Measurements from ENCODE around the gene AQP5. TPM values are rescaled to one million over a fixed set of nuclear protein-coding genes. Genes with fewer than 3 reads are reported as not detected.

The AQP5 gene
- 0.67 and 0.95 TPM in 2 replicates for total RNA-seq
- polyA plus RNA-seq, result 2.3 and 2.7 TPM in 2 replicates
- 0.76 and 1.8 TPM in 2 replicates for polyA plus RNA-seq (2011; cell fraction: cytosol; rRNA removed)
- 1.3 and 2.9 TPM in 2 replicates for polyA plus RNA-seq (2011; cell fraction: nucleus; rRNA removed)
- 0.23 and 0.31 TPM in 2 replicates for polyA plus RNA-seq (2012)
- 0.68 and 0.92 TPM in 2 replicates for polyA minus RNA-seq
- not detected for polyA minus RNA-seq (2011; cell fraction: cytosol; rRNA and poly(A)+ RNA removed)
- polyA minus RNA-seq (2011; cell fraction: nucleus; rRNA and poly(A)+ RNA removed), result 0.48 TPM in 1 of 2 replicates, not detected in the other
- percentile 18 among the genes with signal in this experiment for Bru-seq, nascent RNA
- BruChase-seq, experiment 1, labeled RNA remaining after a 6-hour chase, result percentile 22 among the genes with signal in this experiment
- BruChase-seq, experiment 2, labeled RNA remaining after a 2-hour chase, result not detected
- long read RNA-seq, partial matches to known transcripts, result 0 of 1 reads
- long read RNA-seq, other reads (novel, unspliced or antisense), result 0 of 1 reads

- no peaks in the 10 kb centered on the region for H3K9me3 ChIP-seq (replicated peaks; ENCODE audit: control insufficient read depth, insufficient read depth, low read length)
- intact Hi-C loops (cut with micrococcal nuclease) (no loop called here), dilution Hi-C loops (cut with MboI; ENCODE audit: extremely low pct_ligation_motif_present, low sequenced_read_pairs) (loop anchor here (25.0 kb wide), 1 partner anchor 101 kb away; the partner anchor contains the start of gene ASIC1)
- H4K20me1 ChIP-seq (replicated peaks; ENCODE audit: control insufficient read depth, extremely low read depth, insufficient read depth, low read length), result no peaks in the 10 kb centered on the region
- ChIA-PET POLR2A (interaction anchor here (2.5 kb wide), 1 partner anchor 92 kb away, joined by 11 read pairs; no protein-coding TSS in a partner anchor), CTCF (interaction anchor here (0.7 to 4.3 kb wide), 3 partner anchors 12 to 92 kb away, joined by 4 to 61 read pairs (median 6); no protein-coding TSS in a partner anchor)
- H3K9me1 ChIP-seq (replicated peaks; ENCODE audit: control insufficient read depth, extremely low read depth, insufficient read depth, low read length), result no peaks in the 10 kb centered on the region
- no peaks in the 10 kb centered on the region for H3K79me2 ChIP-seq (ENCODE audit: control insufficient read depth, insufficient read depth, low read length)
- no peaks in the 10 kb centered on the region for H3K36me3 ChIP-seq (ENCODE audit: control insufficient read depth in 2 of 2, extremely low read depth in 1 of 2, insufficient read depth in 2 of 2, low read length in 2 of 2)
- peaks cover 30% of the 10 kb centered on the region for H3K4me1 ChIP-seq (ENCODE audit: control insufficient read depth, extremely low read depth, insufficient read depth, low read length)
- peak within 1 kb of the TSS in 1 of 3 experiments; percentile 25 for H3K4me3 ChIP-seq (replicated peaks in 1 of 3; ENCODE audit: insufficient read depth in 1 of 3, low read depth in 1 of 3, low read length in 3 of 3)
- no peak for DNase-seq (ENCODE audit: low read depth, low spot score)
- TF ChIP-seq MAX (IDR thresholded peaks at IDR 0.05; ENCODE audit: insufficient read depth, insufficient read length) (no peak), EZH2 (IDR thresholded peaks at IDR 0.05; ENCODE audit: borderline replicate concordance, low read depth, low read length, severe bottlenecking) (peak; percentile 80)
- peak within 1 kb of the TSS; percentile 50 for H2AFZ ChIP-seq (ENCODE audit: low read depth, low read length)
- no TSS peak for BruUV-seq (replicated peaks)
- no peak within 1 kb of the TSS for H3K9ac ChIP-seq (replicated peaks; ENCODE audit: extremely low read depth, insufficient read depth, low read length)
- peak within 1 kb of the TSS; percentile 25 for H3K4me2 ChIP-seq (ENCODE audit: insufficient read depth, low read length)
- no peak within 1 kb of the TSS for H3K27ac ChIP-seq (ENCODE audit: insufficient read depth, low read depth, low read length)
- FAIRE-seq, result no peak
- H3K27me3 ChIP-seq (ENCODE audit: control insufficient read depth in 2 of 2, insufficient read depth in 2 of 2, low read length in 2 of 2), result no peaks in the 10 kb centered on the region
Observed at GRCh38 chr12:49961111-49961922, at the start of gene AQP5. Gene AQP5, plus strand, starts transcription at chr12:49961872. Its CDS starts 146 bp downstream, at chr12:49962018.

All from endothelial cell of umbilical vein (primary cell).